ENCODE measurements around the gene DENND4C. TPM values are rescaled to one million over a fixed set of nuclear protein-coding genes. Genes with fewer than 3 reads are reported as not detected.
"Not testable (repeated sequence)": the region's sequence is repeated elsewhere in the genome, so short reads cannot be mapped to it uniquely, and the experiment has no call there.

The DENND4C gene
- total RNA-seq, 1 experiment from 2014 or later, result 19.3 TPM

GRCh38 chr9:19266778-19267384 is 36.4 kb downstream of the DENND4C start:
- DNase-seq (ENCODE audit: low spot score), result not testable (repeated sequence)

GRCh38 chr9:19269582-19269981 is 39.1 kb downstream of the DENND4C start:
- DNase-seq (ENCODE audit: low spot score), result no peak

GRCh38 chr9:19270421-19270949 is 40.0 kb downstream of the DENND4C start:
- DNase-seq (ENCODE audit: low spot score), result no peak

- DNase-seq (ENCODE audit: low spot score), result no peak
Observed at GRCh38 chr9:19271081-19271480, 40.6 kb downstream of the DENND4C start.

GRCh38 chr9:19281801-19282200 is 51.3 kb downstream of the DENND4C start:
- no peak for DNase-seq (ENCODE audit: low spot score)

GRCh38 chr9:19283072-19283710 is 52.7 kb downstream of the DENND4C start:
- no peak for DNase-seq (ENCODE audit: low spot score)

GRCh38 chr9:19284729-19285128 is 54.2 kb downstream of the DENND4C start:
- no peak for DNase-seq (ENCODE audit: low spot score)

GRCh38 chr9:19286634-19287188 is 56.2 kb downstream of the DENND4C start:
- DNase-seq (ENCODE audit: low spot score), result no peak

- no peak for DNase-seq (ENCODE audit: low spot score)
Observed at GRCh38 chr9:19288081-19288480, 57.6 kb downstream of the DENND4C start.

- no peak for DNase-seq (ENCODE audit: low spot score)
Observed at GRCh38 chr9:19290103-19290502, 59.6 kb downstream of the DENND4C start.

GRCh38 chr9:19294219-19294618 is 63.7 kb downstream of the DENND4C start:
- DNase-seq (ENCODE audit: low spot score), result no peak

GRCh38 chr9:19298436-19299000 is 68.0 kb downstream of the DENND4C start:
- no peak for DNase-seq (ENCODE audit: low spot score)

- no peak for DNase-seq (ENCODE audit: low spot score)
Observed at GRCh38 chr9:19303216-19303615, 72.7 kb downstream of the DENND4C start.

- no peak for DNase-seq (ENCODE audit: low spot score)
Observed at GRCh38 chr9:19306568-19306967, 76.1 kb downstream of the DENND4C start.

- DNase-seq (ENCODE audit: low spot score), result no peak
Observed at GRCh38 chr9:19310246-19310645, 79.8 kb downstream of the DENND4C start.

GRCh38 chr9:19313573-19313972 is 83.1 kb downstream of the DENND4C start:
- no peak for DNase-seq (ENCODE audit: low spot score)

- DNase-seq (ENCODE audit: low spot score), result no peak
Observed at GRCh38 chr9:19320495-19320894, 90.0 kb downstream of the DENND4C start.

GRCh38 chr9:19331877-19332276 is 101.4 kb downstream of the DENND4C start:
- DNase-seq (ENCODE audit: low spot score), result no peak

- DNase-seq (ENCODE audit: low spot score), result no peak
Observed at GRCh38 chr9:19336166-19336565, 105.7 kb downstream of the DENND4C start.

- DNase-seq (ENCODE audit: low spot score), result no peak
Observed at GRCh38 chr9:19342947-19343346, 112.5 kb downstream of the DENND4C start.

- no peak for DNase-seq (ENCODE audit: low spot score)
Observed at GRCh38 chr9:19358701-19359100, 128.2 kb downstream of the DENND4C start.

GRCh38 chr9:19369107-19369506 is 138.6 kb downstream of the DENND4C start:
- no peak for DNase-seq (ENCODE audit: low spot score)

GRCh38 chr9:19371942-19372341 is 141.4 kb downstream of the DENND4C start:
- DNase-seq (ENCODE audit: low spot score), result no peak
